Karpas-422 (cell line): Measurements from ENCODE around the gene NOL11. TPM values are rescaled to one million over a fixed set of nuclear protein-coding genes. Genes with fewer than 3 reads are reported as not detected.
A peak's percentile ranks its signal among the peaks of the same experiment; 100 is the strongest.
"Not testable (repeated sequence)": the region's sequence is repeated elsewhere in the genome, so short reads cannot be mapped to it uniquely, and the experiment has no call there.

Source experiments
- DNase-seq: peaks from one replicate; pipeline ENCODE4 v3.0.0-alpha.2; 2015
- H2AFZ ChIP-seq: fragments of 200-600 bp; sonication (generic); 2 replicates; pipeline ENCODE4 v1.6.1; 2014; ENCODE audit warnings: antibody characterized with exemption, low read length, mixed read lengths
- H3K27ac ChIP-seq: fragments of 200-600 bp; sonication (generic); 2 replicates; pipeline ENCODE4 v1.5.1; 2014; ENCODE audit warnings: mild to moderate bottlenecking, low read length, moderate library complexity
- H3K27me3 ChIP-seq: fragments of 200-600 bp; sonication (generic); 2 replicates; pipeline ENCODE4 v1.6.1; 2014; ENCODE audit warnings: low read length, mixed read lengths
- H3K36me3 ChIP-seq: fragments of 200-600 bp; sonication (generic); 2 replicates; pipeline ENCODE4 v1.6.1; 2014; ENCODE audit warnings: low read length, mixed read lengths; ENCODE audit not compliant: insufficient read depth
- H3K4me1 ChIP-seq: fragments of 200-600 bp; sonication (generic); 2 replicates; pipeline ENCODE4 v1.6.1; 2014; ENCODE audit warnings: mild to moderate bottlenecking, low read length, mixed read lengths
- H3K4me2 ChIP-seq: fragments of 200-600 bp; sonication (generic); 2 replicates; pipeline ENCODE4 v1.6.1; 2014; ENCODE audit warnings: low read length, low read depth, mild to moderate bottlenecking; ENCODE audit not compliant: poor library complexity, severe bottlenecking
- H3K4me3 ChIP-seq: fragments of 200-600 bp; sonication (generic); 2 replicates; pipeline ENCODE4 v1.5.1; 2014; ENCODE audit warnings: mild to moderate bottlenecking, antibody characterized with exemption, low read length, mixed read lengths
- H3K79me2 ChIP-seq: fragments of 200-600 bp; sonication (generic); 2 replicates; pipeline ENCODE4 v1.6.1; 2014; ENCODE audit warnings: mild to moderate bottlenecking, low read length, mixed read lengths
- H3K9ac ChIP-seq: fragments of 200-600 bp; sonication (generic); 2 replicates; pipeline ENCODE4 v1.6.0; 2014; ENCODE audit warnings: low read length
- H3K9me2 ChIP-seq: fragments of 200-600 bp; sonication (generic), shearing (Covaris generic); replicated peaks from 2 replicates; pipeline ENCODE4 v1.6.0; 2014; ENCODE audit warnings: mild to moderate bottlenecking, low read length, moderate library complexity; ENCODE audit not compliant: insufficient read depth
- H3K9me3 ChIP-seq: fragments of 300-700, 200-600 bp; sonication (generic); 2 replicates; pipeline ENCODE4 v1.6.1; 2014; ENCODE audit warnings: low read length, mixed read lengths
- H4K20me1 ChIP-seq: fragments of 200-600 bp; sonication (generic); 2 replicates; pipeline ENCODE4 v1.6.1; 2014; ENCODE audit warnings: mild to moderate bottlenecking, antibody characterized with exemption, low read length, low read depth; ENCODE audit not compliant: insufficient read depth
- total RNA-seq: library from RNA; depleted of rRNA; stranded (reverse); fragments of >200 nt; shearing (Covaris generic); gene quantifications from 2 replicates; pipeline ENCODE4 v1.2.3, GENCODE V29; 2014; ENCODE audit warnings: low replicate concordance

Gene NOL11
- total RNA-seq, 1 experiment from 2014 or later = 54.1 TPM

DNA sequence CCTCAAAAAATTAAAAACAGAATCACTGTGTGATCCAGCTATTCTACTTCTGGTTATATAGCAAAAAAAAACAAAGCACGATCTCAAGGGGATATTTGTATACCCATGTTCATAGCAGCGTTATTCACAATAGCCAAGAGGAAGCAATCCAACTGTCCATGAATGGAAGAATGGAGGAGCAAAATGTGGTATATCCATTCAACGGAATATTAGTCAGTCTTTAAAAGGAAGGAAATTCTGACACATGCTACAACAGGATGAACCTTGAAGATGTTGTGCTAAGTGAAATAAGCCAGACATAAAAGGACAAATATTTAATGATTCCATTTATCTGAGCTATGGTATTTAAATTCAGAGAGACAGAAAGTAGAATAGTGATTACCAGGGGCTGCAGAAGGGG lies 4.6 kb upstream of the NOL11 start:
- peaks cover 7% of the 10 kb centered on the region for H3K79me2 ChIP-seq

DNA sequence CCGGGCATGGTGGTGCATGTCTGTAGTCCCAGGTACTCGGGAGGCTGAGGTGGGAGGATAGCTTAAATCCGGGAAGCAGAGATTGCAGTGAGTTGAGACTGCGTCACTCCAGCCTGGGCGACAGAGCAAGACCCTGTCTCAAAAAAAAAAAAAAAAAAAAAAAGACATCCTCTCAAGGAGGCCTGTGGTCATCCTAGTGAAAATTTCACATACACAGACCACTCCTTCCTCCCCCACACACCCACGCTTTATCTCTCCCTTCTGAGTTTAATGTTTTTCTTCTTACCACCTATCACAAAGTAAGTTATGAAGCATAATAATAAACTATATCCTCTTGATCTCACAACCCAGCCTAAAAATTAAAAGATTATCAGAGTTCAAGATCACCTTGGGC lies 1.3 kb upstream of the NOL11 start:
- H3K9me2 ChIP-seq = no peaks in the 10 kb centered on the region
- H3K4me3 ChIP-seq = peak overlapping the region; percentile 95
- H4K20me1 ChIP-seq = peaks cover 6% of the 10 kb centered on the region; the same call in 1 of the 2 replicates
- no peak for DNase-seq
- H3K9me3 ChIP-seq = peaks cover 5% of the 10 kb centered on the region
- H3K79me2 ChIP-seq = peaks cover 35% of the 10 kb centered on the region
- no peaks in the 10 kb centered on the region for H3K27me3 ChIP-seq
- H3K4me2 ChIP-seq = peak overlapping the region; percentile 87
- no peak overlapping the region for H3K27ac ChIP-seq
- peaks cover 10% of the 10 kb centered on the region; the same call in 1 of the 2 replicates for H3K36me3 ChIP-seq
- no peak overlapping the region for H2AFZ ChIP-seq
- peak overlapping the region; percentile 87 for H3K9ac ChIP-seq
- H3K4me1 ChIP-seq = peaks cover 21% of the 10 kb centered on the region

More for the DNA sequence above, 4.6 kb upstream of the NOL11 start:
- Histone ChIP-seq H3K9me2 (no peaks in the 10 kb centered on the region), H3K27ac (no peak overlapping the region), H3K27me3 (no peaks in the 10 kb centered on the region), H3K4me1 (peaks cover 7% of the 10 kb centered on the region), H3K9me3 (peaks cover 5% of the 10 kb centered on the region), H3K9ac (no peak overlapping the region), H4K20me1 (no peaks in the 10 kb centered on the region), H3K4me2 (no peak overlapping the region), H3K36me3 (no peaks in the 10 kb centered on the region), H3K4me3 (no peak overlapping the region), H2AFZ (no peak overlapping the region)
- no peak for DNase-seq

DNA sequence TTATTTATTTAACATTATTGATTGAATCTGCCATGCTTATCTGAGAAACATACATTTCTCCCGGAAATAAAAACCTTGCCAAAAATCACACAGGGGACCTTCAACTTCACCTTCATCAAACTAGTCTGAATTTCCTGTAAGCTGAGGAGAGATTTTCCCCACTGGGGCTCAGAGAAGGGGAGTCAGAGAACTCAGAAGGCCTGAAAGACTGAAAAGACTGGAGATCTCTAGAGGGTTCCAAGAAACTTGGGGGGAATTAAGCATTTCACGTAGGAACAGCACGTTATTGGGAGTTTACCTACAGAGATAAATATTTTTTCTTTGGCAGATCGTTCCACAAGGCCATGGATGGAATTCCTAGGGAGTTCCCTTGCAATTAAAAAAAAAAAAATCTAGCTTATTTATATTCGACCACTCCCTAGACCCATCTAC lies 528 bp upstream of the NOL11 start:
- peak overlapping the region; percentile 87 for H3K9ac ChIP-seq
- H3K9me2 ChIP-seq = no peaks in the 10 kb centered on the region
- H3K27me3 ChIP-seq = no peaks in the 10 kb centered on the region
- peaks cover 18% of the 10 kb centered on the region for H3K36me3 ChIP-seq
- H4K20me1 ChIP-seq = peaks cover 6% of the 10 kb centered on the region; the same call in 1 of the 2 replicates
- peak overlapping the region; percentile 87 for H3K4me2 ChIP-seq
- H2AFZ ChIP-seq = no peak overlapping the region
- peaks cover 44% of the 10 kb centered on the region for H3K79me2 ChIP-seq
- H3K4me3 ChIP-seq = peak overlapping the region; percentile 95
- peaks cover 5% of the 10 kb centered on the region for H3K9me3 ChIP-seq
- DNase-seq = peak; percentile 73
- peaks cover 21% of the 10 kb centered on the region for H3K4me1 ChIP-seq
- H3K27ac ChIP-seq = peak overlapping the region; percentile 78

DNA sequence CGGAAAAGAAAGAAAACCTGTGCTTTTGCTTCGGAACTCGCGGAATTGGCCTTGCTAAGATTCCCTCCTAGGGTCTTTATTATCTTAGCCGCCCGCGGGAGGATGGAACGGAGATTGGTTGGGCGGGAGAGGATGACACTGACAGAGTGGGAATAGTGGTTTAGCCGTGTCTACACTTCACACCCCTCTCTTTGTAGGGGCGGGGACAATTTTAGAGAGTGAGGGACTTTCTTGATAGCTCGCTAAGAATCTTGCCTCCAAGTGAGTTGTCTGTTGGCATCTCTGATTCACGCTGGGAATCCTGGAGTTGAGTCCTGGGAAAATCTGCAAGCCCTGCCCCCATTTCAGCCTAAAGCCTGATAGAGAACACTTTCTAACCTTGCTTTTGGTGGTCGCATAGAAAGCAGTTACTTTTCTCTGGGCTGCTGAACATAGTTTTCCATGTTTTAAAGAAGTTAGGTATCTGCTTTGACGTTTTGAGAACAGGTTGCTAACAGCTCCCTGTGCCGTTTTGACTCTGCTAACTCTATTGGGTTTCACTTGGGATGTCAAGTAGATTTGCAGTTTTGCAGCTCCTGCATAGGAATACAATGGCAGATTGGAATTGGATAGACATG lies 697 bp downstream of the NOL11 start:
- Histone ChIP-seq H2AFZ (peak overlapping the region; percentile 57; the same call in 1 of the 2 replicates), H4K20me1 (peaks cover 6% of the 10 kb centered on the region; the same call in 1 of the 2 replicates)
- peak; percentile 76 for DNase-seq

DNA sequence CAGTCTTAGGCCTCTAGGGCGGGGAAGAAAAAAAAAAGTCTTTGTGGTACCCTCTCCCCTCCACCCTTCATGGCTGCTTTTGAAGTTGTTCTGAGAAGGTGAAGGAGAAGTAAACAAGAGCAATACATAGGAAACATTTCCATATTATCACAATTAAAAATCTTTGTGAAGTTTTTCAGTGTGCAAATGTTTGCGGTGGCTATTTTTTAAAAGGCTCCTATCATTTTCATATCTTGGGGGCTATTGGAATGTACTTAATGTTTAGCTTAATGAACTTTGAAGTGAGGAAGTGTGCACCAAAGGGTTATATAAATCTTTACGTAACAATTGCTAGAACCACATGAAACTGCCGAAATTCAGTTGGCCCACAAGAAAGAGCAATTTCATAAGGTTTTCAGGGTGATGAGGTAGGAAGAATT lies 7.6 kb downstream of the NOL11 start:
- H3K27me3 ChIP-seq = no peaks in the 10 kb centered on the region
- H3K9me3 ChIP-seq = no peaks in the 10 kb centered on the region
- no peak overlapping the region for H3K27ac ChIP-seq
- DNase-seq = no peak
- no peaks in the 10 kb centered on the region for H3K9me2 ChIP-seq
- H3K9ac ChIP-seq = no peak overlapping the region
- no peaks in the 10 kb centered on the region for H3K4me1 ChIP-seq
- H3K4me3 ChIP-seq = no peak overlapping the region
- H3K36me3 ChIP-seq = peaks cover 76% of the 10 kb centered on the region
- H4K20me1 ChIP-seq = no peaks in the 10 kb centered on the region
- H2AFZ ChIP-seq = no peak overlapping the region
- no peak overlapping the region for H3K4me2 ChIP-seq
- H3K79me2 ChIP-seq = peaks cover 38% of the 10 kb centered on the region

More for the DNA sequence above, 697 bp downstream of the NOL11 start:
- Histone ChIP-seq H3K36me3 (peaks cover 24% of the 10 kb centered on the region), H3K4me2 (peak overlapping the region; percentile 65), H3K4me3 (peak overlapping the region; percentile 95), H3K27me3 (no peaks in the 10 kb centered on the region), H3K9me3 (peaks cover under 1% of the 10 kb centered on the region; the same call in 1 of the 2 replicates), H3K9ac (peak overlapping the region; percentile 98), H3K79me2 (peaks cover 44% of the 10 kb centered on the region), H3K9me2 (no peaks in the 10 kb centered on the region), H3K27ac (peak overlapping the region; percentile 84), H3K4me1 (peaks cover 21% of the 10 kb centered on the region)

DNA sequence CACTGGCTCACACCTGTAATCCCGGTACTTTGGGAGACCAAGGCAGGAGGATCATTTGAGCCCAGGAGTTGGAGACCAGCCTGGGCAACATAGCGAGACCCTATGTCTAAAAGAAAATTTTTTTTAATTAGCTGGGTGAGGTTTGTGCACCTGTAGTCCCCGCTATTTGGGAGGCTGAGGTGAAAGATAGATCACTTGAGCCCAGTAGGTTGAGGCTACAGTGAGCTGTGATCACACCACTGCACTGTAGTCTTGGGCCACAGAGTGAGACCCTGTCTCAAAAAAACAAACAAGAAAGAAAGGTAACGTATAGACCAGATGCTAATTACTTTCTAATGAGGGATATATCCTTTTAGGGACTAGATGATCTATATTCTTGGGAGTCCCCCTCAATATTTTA lies 8.1 kb downstream of the NOL11 start:
- Histone ChIP-seq H4K20me1 (no peaks in the 10 kb centered on the region), H3K27me3 (no peaks in the 10 kb centered on the region), H3K4me1 (no peaks in the 10 kb centered on the region), H3K9me3 (no peaks in the 10 kb centered on the region), H3K9ac (no peak overlapping the region), H3K27ac (no peak overlapping the region), H3K79me2 (peaks cover 37% of the 10 kb centered on the region), H3K36me3 (peaks cover 75% of the 10 kb centered on the region), H3K4me3 (no peak overlapping the region), H3K9me2 (no peaks in the 10 kb centered on the region), H2AFZ (no peak overlapping the region), H3K4me2 (no peak overlapping the region)
- DNase-seq = no peak

DNA sequence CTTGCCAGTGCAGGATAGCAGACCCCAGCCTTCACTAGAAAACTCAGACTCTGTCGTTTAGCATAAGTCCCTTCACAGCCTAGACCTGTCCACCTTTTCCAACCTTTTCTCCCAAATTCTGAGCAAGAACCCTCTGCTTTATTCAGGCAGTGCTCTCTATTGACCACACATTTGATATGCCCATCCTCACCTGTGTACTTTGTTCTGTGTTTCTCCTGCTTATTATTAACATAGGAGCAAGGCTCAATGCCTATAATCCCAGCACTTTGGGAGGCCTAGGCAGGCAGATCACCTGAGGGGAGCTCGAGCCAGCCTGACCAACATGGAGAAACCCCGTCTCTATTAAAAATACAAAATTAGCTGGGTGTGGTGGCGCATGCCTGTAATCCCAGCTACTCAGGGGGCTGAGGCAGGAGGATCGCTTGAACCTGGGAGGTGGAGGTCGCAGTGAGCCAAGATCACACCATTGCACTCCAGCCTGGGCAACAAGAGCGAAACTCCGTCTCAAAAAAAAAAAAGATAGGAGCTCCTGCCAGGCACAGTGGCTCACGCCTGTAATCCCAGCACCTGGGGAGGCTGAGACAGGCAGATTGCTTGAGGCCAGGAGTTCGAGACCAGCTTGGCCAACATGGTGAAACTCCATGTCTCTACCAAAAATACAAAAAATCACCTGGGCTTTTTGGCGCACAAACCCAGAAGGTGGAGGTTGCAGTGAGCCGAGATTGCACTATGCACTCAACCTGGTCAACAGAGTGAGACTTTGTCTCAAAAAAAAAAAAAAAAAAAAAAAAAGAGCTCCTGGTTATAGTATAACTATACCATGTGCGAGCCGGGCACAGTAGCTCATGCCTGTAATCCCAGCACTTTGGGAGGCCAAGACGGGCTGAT lies 9.7 kb downstream of the NOL11 start:
- peaks cover 37% of the 10 kb centered on the region for H3K79me2 ChIP-seq
- not testable (repeated sequence) for H2AFZ ChIP-seq, H3K9ac ChIP-seq

DNA sequence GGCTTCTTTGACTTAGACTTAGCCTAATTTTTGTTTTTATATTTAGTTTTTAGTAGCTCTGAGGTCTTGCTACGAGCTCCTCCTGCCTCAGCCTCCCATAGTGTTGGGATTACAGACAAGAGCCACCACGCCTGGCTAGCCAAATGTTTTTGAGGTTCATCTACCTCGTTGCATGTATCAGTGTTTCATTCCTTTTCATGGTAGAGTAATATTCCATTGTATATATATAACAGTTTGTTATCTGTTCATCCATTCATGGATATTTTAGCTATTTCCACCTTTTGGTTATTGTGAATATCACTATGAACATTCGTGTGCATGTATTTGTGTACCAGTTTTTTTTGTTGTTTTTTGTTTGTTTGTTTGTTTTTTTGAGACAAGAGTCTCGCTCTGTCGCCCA lies 12.2 kb downstream of the NOL11 start:
- H4K20me1 ChIP-seq = no peaks in the 10 kb centered on the region
- no peak overlapping the region for H3K4me3 ChIP-seq
- H2AFZ ChIP-seq = no peak overlapping the region
- no peak overlapping the region for H3K4me2 ChIP-seq
- H3K9me3 ChIP-seq = no peaks in the 10 kb centered on the region
- H3K27me3 ChIP-seq = no peaks in the 10 kb centered on the region
- no peak overlapping the region for H3K27ac ChIP-seq
- no peak for DNase-seq
- peaks cover 73% of the 10 kb centered on the region for H3K36me3 ChIP-seq
- no peak overlapping the region for H3K9ac ChIP-seq
- H3K4me1 ChIP-seq = no peaks in the 10 kb centered on the region
- no peaks in the 10 kb centered on the region for H3K9me2 ChIP-seq
- peaks cover 52% of the 10 kb centered on the region for H3K79me2 ChIP-seq

More for the DNA sequence above, 9.7 kb downstream of the NOL11 start:
- not testable (repeated sequence) for H3K4me1 ChIP-seq, H4K20me1 ChIP-seq, DNase-seq, H3K27ac ChIP-seq, H3K27me3 ChIP-seq, H3K9me2 ChIP-seq, H3K4me2 ChIP-seq, H3K9me3 ChIP-seq, H3K4me3 ChIP-seq
- peaks cover 73% of the 10 kb centered on the region for H3K36me3 ChIP-seq
